HepG2 (cell line): ENCODE data around the gene SOST. TPM values are rescaled to one million over a fixed set of nuclear protein-coding genes. Genes with fewer than 3 reads are reported as not detected.

ENCODE experiments used
- AHDC1 ChIP-seq: sonication (generic); formaldehyde crosslinking; IDR thresholded peaks from 2 replicates; pipeline ENCODE4 v1.5.1; 2020; ENCODE audit warnings: mild to moderate bottlenecking, missing genetic modification reagents, borderline replicate concordance
- BCL6 ChIP-seq: IDR thresholded peaks from 2 replicates; pipeline ENCODE4 v1.6.1; 2016; ENCODE audit warnings: missing genetic modification reagents, missing compliant biosample characterization
- CCDC6 ChIP-seq: sonication (generic); formaldehyde crosslinking; IDR thresholded peaks from 2 replicates; pipeline ENCODE4 v1.8.1; 2022; ENCODE audit warnings: mild to moderate bottlenecking, missing genetic modification reagents, moderate library complexity
- ELF3 ChIP-seq: IDR thresholded peaks from 2 replicates; pipeline ENCODE4 v1.6.1; 2016; ENCODE audit warnings: missing genetic modification reagents, missing compliant biosample characterization
- ETV6 ChIP-seq: sonication (generic); formaldehyde crosslinking; conservative IDR thresholded peaks from 2 replicates; pipeline ENCODE4 v1.4.0; 2020; ENCODE audit warnings: missing genetic modification reagents
- MAFK ChIP-seq, 2 experiments: IDR thresholded peaks in 1 of 2; conservative IDR thresholded peaks in 1 of 2; 2 replicates each; pipeline ENCODE4 v1.6.1; 2011; ENCODE audit warnings: improper control_type of control experiment in 2 of 2, low read length in 2 of 2
- MLLT10 ChIP-seq: sonication (generic); formaldehyde crosslinking; IDR thresholded peaks from 2 replicates; pipeline ENCODE4 v1.4.0; 2020; ENCODE audit warnings: missing genetic modification reagents
- NFRKB ChIP-seq: fragments of 450-650 bp; IDR thresholded peaks from 2 replicates; pipeline ENCODE4 v1.6.1; 2017
- PHF5A ChIP-seq: IDR thresholded peaks from one replicate; pipeline ENCODE4 v1.6.1; 2018; ENCODE audit warnings: low read depth, missing genetic modification reagents; ENCODE audit not compliant: unreplicated experiment
- RAD51 ChIP-seq: fragments of 450-650 bp; IDR thresholded peaks from 2 replicates; pipeline ENCODE4 v1.6.1; 2016; ENCODE audit warnings: borderline replicate concordance
- RBFOX2 ChIP-seq: fragments of 200-400 bp; formaldehyde crosslinking; IDR thresholded peaks from 2 replicates; pipeline ENCODE4 v1.6.1; 2017; ENCODE audit warnings: low read depth, mild to moderate bottlenecking, low read length
- TFDP1 ChIP-seq: IDR thresholded peaks from 2 replicates; pipeline ENCODE4 v1.6.1; 2016; ENCODE audit warnings: missing compliant biosample characterization, missing genetic modification reagents, borderline replicate concordance
- ZBTB10 ChIP-seq: sonication (generic); formaldehyde crosslinking; IDR thresholded peaks from 2 replicates; pipeline ENCODE4 v1.4.0; 2020; ENCODE audit warnings: missing genetic modification reagents, borderline replicate concordance
- ZMYM3 ChIP-seq: sonication (generic); formaldehyde crosslinking; IDR thresholded peaks from 2 replicates; pipeline ENCODE4 v1.5.1; 2020; ENCODE audit warnings: mild to moderate bottlenecking, missing genetic modification reagents
- ZNF34 ChIP-seq: sonication (generic); formaldehyde crosslinking; IDR thresholded peaks from 2 replicates; pipeline ENCODE4 v1.4.0; 2020; ENCODE audit warnings: mild to moderate bottlenecking, missing genetic modification reagents, borderline replicate concordance
- ZNF383 ChIP-seq: sonication (generic); formaldehyde crosslinking; IDR thresholded peaks from 2 replicates; pipeline ENCODE4 v1.4.0; 2020; ENCODE audit warnings: missing genetic modification reagents, mild to moderate bottlenecking, borderline replicate concordance
- ZNF558 ChIP-seq: sonication (generic); formaldehyde crosslinking; IDR thresholded peaks from 2 replicates; pipeline ENCODE4 v1.9.0; 2022; ENCODE audit warnings: mild to moderate bottlenecking, missing genetic modification reagents, borderline replicate concordance
- ZNF605 ChIP-seq: sonication (generic); formaldehyde crosslinking; IDR thresholded peaks from 2 replicates; pipeline ENCODE4 v1.8.0; 2022; ENCODE audit warnings: mild to moderate bottlenecking, missing genetic modification reagents
- ZNF629 ChIP-seq: sonication (generic); formaldehyde crosslinking; conservative IDR thresholded peaks from 2 replicates; pipeline ENCODE4 v1.5.0; 2020; ENCODE audit warnings: missing genetic modification reagents
- ZNF772 ChIP-seq: sonication (generic); formaldehyde crosslinking; IDR thresholded peaks from 2 replicates; pipeline ENCODE4 v1.5.0; 2020; ENCODE audit warnings: mild to moderate bottlenecking, missing genetic modification reagents
- ZNF891 ChIP-seq: sonication (generic); formaldehyde crosslinking; IDR thresholded peaks from 2 replicates; pipeline ENCODE4 v1.5.0; 2020; ENCODE audit warnings: mild to moderate bottlenecking, missing genetic modification reagents
- polyA plus RNA-seq, 8 experiments: library from polyadenylated mRNA; depleted of rRNA in 3 of 8; stranded (reverse) in 7 of 8; unstranded in 1 of 8; fragments of >200 nt; fragmentation: Illumina TruSeq in 4 of 8; extraction: Trizol in 4 of 8; gene quantifications; 2 replicates each; pipeline versions ENCODE4 v1.2.1 to v1.2.3, GENCODE V29; 2011 to 2016; ENCODE audit warnings: low read depth in 4 of 8, missing spikeins in 1 of 8, mixed read lengths in 1 of 8; ENCODE audit not compliant: insufficient read depth in 1 of 8
- total RNA-seq, 5 experiments: library from RNA; depleted of rRNA; stranded (reverse); fragments of >200 nt; fragmentation: Illumina TruSeq; extraction: Trizol; gene quantifications; 2 replicates each; pipeline ENCODE4 v1.2.3, GENCODE V29; 2016; ENCODE audit warnings: low read depth in 1 of 5

Gene SOST
- total and polyA plus RNA-seq, 2 of the 13 experiments (the other 11 are each of a cell fraction or from before 2014, with no cell fraction given), result not detected

GRCh38 chr17:43778337-43779144 lies 19.9 kb upstream of the SOST start, which contains the start of gene DUSP3 (continued):
- peak; percentile 79; the same call in 1 of the 2 replicates for TF ChIP-seq CCDC6 (CRISPR knock-in tag)
- TF ChIP-seq ELF3 (CRISPR knock-in tag), result no peak
- TF ChIP-seq ZNF605 (CRISPR knock-in tag), result 0 out of 2 replicates have a peak, but pooled peaks have one; percentile 19
- no peak for TF ChIP-seq NFRKB
- TF ChIP-seq ZNF772 (CRISPR knock-in tag), result no peak; the same call in none of the 2 replicates
- TF ChIP-seq RAD51, result peak; percentile 84
- TF ChIP-seq MAFK (conservative IDR thresholded peaks at IDR 0.05 in 1 of 2, IDR thresholded peaks at IDR 0.05 in 1 of 2; ENCODE audit: low read length in 2 of 2), result no peak
- no peak for TF ChIP-seq ZMYM3 (CRISPR knock-in tag)
- TF ChIP-seq ZNF34 (CRISPR knock-in tag), result 0 out of 2 replicates have a peak, but pooled peaks have one; percentile 55
- 0 out of 2 replicates have a peak, but pooled peaks have one; percentile 65 for TF ChIP-seq ZNF383 (CRISPR knock-in tag)
- TF ChIP-seq PHF5A (CRISPR knock-in tag), result no peak
- TF ChIP-seq ZNF891 (CRISPR knock-in tag), result peak; percentile 42; the same call in 1 of the 2 replicates
- peak; percentile 98 for TF ChIP-seq RBFOX2
- peak; percentile 32 for TF ChIP-seq ZNF629 (CRISPR knock-in tag)
- TF ChIP-seq AHDC1 (CRISPR knock-in tag), result no peak; the same call in 1 of the 2 replicates
- TF ChIP-seq BCL6 (CRISPR knock-in tag), result peak; percentile 82
- peak; percentile 98 for TF ChIP-seq ZNF558 (CRISPR knock-in tag)
- peak; percentile 48; the same call in 1 of the 2 replicates for TF ChIP-seq TFDP1
- peak; percentile 63 for TF ChIP-seq ETV6 (CRISPR knock-in tag)
- TF ChIP-seq ZBTB10 (CRISPR knock-in tag), result peak; percentile 51; the same call in 1 of the 2 replicates
- no peak for TF ChIP-seq MLLT10 (CRISPR knock-in tag)
